Ectodermal cell (in vitro differentiated cells): Measurements from ENCODE around the gene HCK. TPM values are rescaled to one million over a fixed set of nuclear protein-coding genes. Genes with fewer than 3 reads are reported as not detected.

ENCODE experiments used
- H3K27ac ChIP-seq: 2 replicates; pipeline ENCODE4 v1.7.0; 2013; ENCODE audit warnings: mild to moderate bottlenecking, low read depth, low read length; ENCODE audit not compliant: insufficient read depth, poor library complexity, severe bottlenecking
- H3K27me3 ChIP-seq: 2 replicates; pipeline ENCODE4 v1.7.0; 2013; ENCODE audit warnings: mild to moderate bottlenecking, low read length; ENCODE audit not compliant: insufficient read depth, control insufficient read depth, poor library complexity, severe bottlenecking
- H3K36me3 ChIP-seq: one replicate; pipeline ENCODE4 v1.7.0; 2013; ENCODE audit warnings: low read length; ENCODE audit not compliant: control insufficient read depth, insufficient read depth
- H3K4me1 ChIP-seq: one replicate; pipeline ENCODE4 v1.7.0; 2013; ENCODE audit warnings: low read length; ENCODE audit not compliant: control insufficient read depth, insufficient read depth
- H3K4me3 ChIP-seq: 2 replicates; pipeline ENCODE4 v1.7.0; 2013; ENCODE audit warnings: low read depth, low read length, control low read depth; ENCODE audit not compliant: insufficient read depth
- H3K9me3 ChIP-seq: 2 replicates; pipeline ENCODE4 v1.7.0; 2013; ENCODE audit warnings: mild to moderate bottlenecking, low read length, moderate library complexity; ENCODE audit not compliant: control insufficient read depth
- WGBS, 2 experiments: methylation state at CpG; one replicate each; pipeline ENCODE4 v1.1.7; 2013; ENCODE audit warnings: missing lambda C conversion rate in 2 of 2; 5-methylcytosine and 5-hydroxymethylcytosine counted together
- polyA plus RNA-seq, 4 experiments: library from polyadenylated mRNA; stranded (reverse); fragments of 50-300 nt; gene quantifications; one replicate each; pipeline ENCODE4 v1.2.3, GENCODE V29; 2013

The HCK gene
- polyA plus RNA-seq (2013, experiment 1 of 4) = not detected
- polyA plus RNA-seq (2013, experiment 2 of 4) = 0.27 TPM
- 0.27 TPM for polyA plus RNA-seq (2013, experiment 3 of 4)
- polyA plus RNA-seq (2013, experiment 4 of 4) = 0.12 TPM

- H3K4me1 ChIP-seq = peaks cover 12% of the 10 kb centered on the region
- peak within 1 kb of the TSS; percentile 24 for H3K4me3 ChIP-seq
- no peaks in the 10 kb centered on the region for H3K36me3 ChIP-seq
- H3K9me3 ChIP-seq = no peaks in the 10 kb centered on the region
- WGBS, 2 experiments = 2 to 3% methylated on average over 58 of the region's 58 CpGs
- no peak within 1 kb of the TSS for H3K27ac ChIP-seq
- H3K27me3 ChIP-seq = peaks cover 47% of the 10 kb centered on the region
Measured at GRCh38 chr20:32052090-32052777, at the start of gene HCK. Gene HCK, plus strand, starts transcription at chr20:32052242.

DNA sequence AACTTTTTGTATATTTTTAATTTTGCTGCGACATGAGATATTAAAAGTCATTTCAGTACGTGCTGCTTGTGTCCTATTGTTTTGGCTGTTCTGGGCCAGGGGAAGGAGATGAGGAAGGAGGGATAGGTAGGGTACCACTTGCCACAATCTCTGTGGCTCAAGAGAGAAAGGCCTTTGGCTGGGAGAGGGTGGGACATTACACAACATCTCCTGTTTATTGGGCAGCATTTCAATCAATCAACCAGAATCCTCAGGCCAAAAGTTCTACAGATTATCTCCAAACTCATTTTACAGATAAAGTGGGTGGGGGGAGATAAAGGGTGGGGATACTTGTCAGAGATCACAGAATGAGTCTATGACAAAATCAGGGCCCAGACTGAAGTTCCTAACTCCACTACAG lies 48.7 kb upstream of the HCK start:
- H3K4me1 ChIP-seq = peaks cover 11% of the 10 kb centered on the region
- H3K27me3 ChIP-seq = no peaks in the 10 kb centered on the region
- H3K4me3 ChIP-seq = no peak overlapping the region
- 89 to 94% methylated on average over 2 of the region's 2 CpGs for WGBS, 2 experiments
- no peaks in the 10 kb centered on the region for H3K36me3 ChIP-seq
- H3K27ac ChIP-seq = no peak overlapping the region
- H3K9me3 ChIP-seq = no peaks in the 10 kb centered on the region

GRCh38 chr20:32004963-32005362 lies 47.1 kb upstream of the HCK start:
- peaks cover 11% of the 10 kb centered on the region for H3K4me1 ChIP-seq
- H3K27me3 ChIP-seq = no peaks in the 10 kb centered on the region
- no peak overlapping the region for H3K4me3 ChIP-seq
- H3K36me3 ChIP-seq = no peaks in the 10 kb centered on the region
- H3K27ac ChIP-seq = no peak overlapping the region
- H3K9me3 ChIP-seq = no peaks in the 10 kb centered on the region

GRCh38 chr20:32006053-32006452 lies 46.0 kb upstream of the HCK start:
- Histone ChIP-seq H3K9me3 (no peaks in the 10 kb centered on the region), H3K27ac (no peak overlapping the region), H3K36me3 (no peaks in the 10 kb centered on the region), H3K4me3 (no peak overlapping the region), H3K27me3 (no peaks in the 10 kb centered on the region), H3K4me1 (peaks cover 11% of the 10 kb centered on the region)
- 92% methylated on average over 5 of the region's 5 CpGs for WGBS, 2 experiments

DNA sequence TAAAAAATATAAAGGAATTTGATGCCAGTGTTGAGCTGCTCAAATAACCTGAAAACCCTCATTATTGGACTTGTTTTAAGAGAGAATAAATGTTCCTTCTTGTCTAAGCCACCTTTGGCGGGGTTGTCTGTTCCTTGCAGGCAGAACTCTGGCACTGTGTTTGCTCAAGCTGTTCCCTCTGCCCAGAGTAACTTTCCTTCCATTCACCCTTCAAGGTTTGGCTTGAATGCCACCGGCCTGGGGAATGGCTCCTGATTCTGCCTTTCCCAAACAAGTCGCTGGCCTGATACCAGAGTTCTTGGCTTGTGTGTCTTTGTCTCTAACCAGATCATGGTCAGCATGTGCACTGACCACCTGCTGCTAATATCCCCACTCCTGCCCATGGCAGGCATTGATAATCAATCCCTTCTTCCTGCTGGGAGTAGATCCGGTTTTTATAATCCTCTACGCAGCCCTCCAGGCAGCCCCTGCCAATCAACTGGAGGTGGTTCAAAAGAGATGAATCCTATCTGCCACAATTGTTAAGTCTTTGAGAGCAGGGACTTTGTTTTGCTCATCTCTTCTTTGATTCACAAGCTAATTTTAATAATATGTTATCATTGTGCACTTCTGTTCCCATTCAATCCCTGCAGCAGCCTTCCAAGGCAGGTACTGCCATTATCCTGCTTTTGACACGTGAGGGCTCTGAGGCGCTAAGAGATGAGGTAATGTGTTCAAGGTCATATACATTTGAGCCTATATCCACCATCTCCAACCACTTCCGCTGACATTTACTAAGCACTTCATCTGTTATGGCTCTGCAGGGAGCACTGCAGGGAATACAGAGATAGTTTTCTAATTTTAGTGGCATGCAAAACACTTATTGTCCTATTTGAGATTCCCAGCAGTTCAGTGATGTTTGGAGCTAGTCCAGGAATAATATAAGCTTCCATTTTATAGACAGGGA lies 44.9 kb upstream of the HCK start:
- WGBS, 2 experiments = 42 to 45% methylated on average over 8 of the region's 8 CpGs
- Histone ChIP-seq H3K27me3 (no peaks in the 10 kb centered on the region), H3K4me3 (no peak overlapping the region), H3K9me3 (no peaks in the 10 kb centered on the region), H3K4me1 (peaks cover 11% of the 10 kb centered on the region), H3K36me3 (no peaks in the 10 kb centered on the region), H3K27ac (no peak overlapping the region)

- no peak overlapping the region for H3K27ac ChIP-seq
Measured at GRCh38 chr20:32007787-32008616, 44.0 kb upstream of the HCK start.

GRCh38 chr20:32009564-32009963 lies 42.5 kb upstream of the HCK start:
- no peak overlapping the region for H3K4me3 ChIP-seq
- no peak overlapping the region for H3K27ac ChIP-seq
- no peaks in the 10 kb centered on the region for H3K27me3 ChIP-seq
- WGBS, 2 experiments = 91 to 97% methylated on average over 7 of the region's 7 CpGs
- peaks cover 11% of the 10 kb centered on the region for H3K4me1 ChIP-seq
- no peaks in the 10 kb centered on the region for H3K9me3 ChIP-seq
- H3K36me3 ChIP-seq = no peaks in the 10 kb centered on the region

More at GRCh38 chr20:32007787-32008616, 44.0 kb upstream of the HCK start:
- no peaks in the 10 kb centered on the region for H3K27me3 ChIP-seq
- 64% methylated on average over 10 of the region's 10 CpGs for WGBS, 2 experiments
- no peaks in the 10 kb centered on the region for H3K9me3 ChIP-seq
- no peaks in the 10 kb centered on the region for H3K36me3 ChIP-seq
- H3K4me3 ChIP-seq = no peak overlapping the region
- peaks cover 11% of the 10 kb centered on the region for H3K4me1 ChIP-seq

DNA sequence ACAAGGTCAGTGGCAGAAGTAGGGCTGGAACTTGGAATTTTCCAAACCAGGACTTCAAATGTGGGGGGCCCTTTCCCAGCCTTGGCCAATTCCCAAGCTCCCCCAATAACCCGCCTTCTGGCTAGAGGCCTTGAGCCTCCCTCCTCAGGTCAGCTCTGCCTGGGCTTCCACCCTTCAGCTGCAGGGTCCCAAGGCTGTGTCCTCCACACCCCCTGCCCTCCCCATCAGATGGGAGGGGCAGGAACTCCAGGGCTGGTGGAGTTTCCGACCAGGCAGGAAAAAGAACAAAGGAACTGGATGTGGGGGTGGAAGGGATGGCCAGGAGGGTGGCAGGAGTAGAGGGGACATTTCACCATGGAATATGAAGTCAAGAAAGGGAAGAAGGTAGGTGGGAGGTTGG lies 41.9 kb upstream of the HCK start, which contains the start of gene CCM2L:
Gene CCM2L, plus strand, starts transcription at position 338 of the 400 bp plus-strand sequence. Its CDS starts 17 bp downstream, at position 355.
- no peaks in the 10 kb centered on the region for H3K36me3 ChIP-seq
- WGBS, 2 experiments = 58 to 64% methylated on average over 2 of the region's 2 CpGs
- H3K4me3 ChIP-seq = no peak within 1 kb of the TSS
- peaks cover 11% of the 10 kb centered on the region for H3K4me1 ChIP-seq
- H3K27me3 ChIP-seq = peaks cover 1% of the 10 kb centered on the region
- H3K27ac ChIP-seq = no peak within 1 kb of the TSS
- no peaks in the 10 kb centered on the region for H3K9me3 ChIP-seq

- Histone ChIP-seq H3K27ac (no peak overlapping the region), H3K9me3 (no peaks in the 10 kb centered on the region), H3K36me3 (no peaks in the 10 kb centered on the region), H3K4me3 (no peak overlapping the region), H3K4me1 (peaks cover 11% of the 10 kb centered on the region), H3K27me3 (peaks cover 4% of the 10 kb centered on the region)
- WGBS, 2 experiments = 41 to 42% methylated on average over 8 of the region's 8 CpGs
Measured at GRCh38 chr20:32010666-32011065, 41.4 kb upstream of the HCK start.
